ENCODE results near the gene OSCAR. TPM values are rescaled to one million over a fixed set of nuclear protein-coding genes. Genes with fewer than 3 reads are reported as not detected.
"Not testable (repeated sequence)": the region's sequence is repeated elsewhere in the genome, so short reads cannot be mapped to it uniquely, and the experiment has no call there.

The OSCAR gene
- total RNA-seq, 1 donor from 2014 or later = 0.20 TPM

GRCh38 chr19:54096617-54097106, 3.9 kb downstream of the OSCAR start:
- no peaks in the 10 kb centered on the region for H3K4me1 Mint-ChIP-seq (ENCODE audit: low read depth, unreplicated experiment)
- H3K36me3 ChIP-seq (ENCODE audit: insufficient read depth, low read length) = no peaks in the 10 kb centered on the region
- H3K36me3 Mint-ChIP-seq (ENCODE audit: low read depth, unreplicated experiment) = no peaks in the 10 kb centered on the region
- H3K27ac Mint-ChIP-seq (ENCODE audit: unreplicated experiment) = peak overlapping the region; percentile 18
- no peak overlapping the region for H3K27ac ChIP-seq (ENCODE audit: low read depth, low read length)
- DNase-seq (ENCODE audit: low read depth) (peak; percentile 42), FAIRE-seq (no peak)
- peak overlapping the region; percentile 87 for H2AFZ ChIP-seq (ENCODE audit: low read depth, low read length)
- H3K9me3 ChIP-seq (ENCODE audit: insufficient read depth, low read depth, low read length) = peaks cover 4% of the 10 kb centered on the region
- H3K27me3 ChIP-seq (ENCODE audit: insufficient read depth, low read length) = no peaks in the 10 kb centered on the region
- no peaks in the 10 kb centered on the region for H3K9me3 Mint-ChIP-seq (ENCODE audit: unreplicated experiment)
- H3K4me2 ChIP-seq (ENCODE audit: low read length) = peak overlapping the region; percentile 81
- H3K79me2 ChIP-seq (ENCODE audit: insufficient read depth, low read length) = no peaks in the 10 kb centered on the region
- peaks cover 5% of the 10 kb centered on the region for H3K4me1 ChIP-seq (ENCODE audit: insufficient read depth, low read length)
- H3K4me3 ChIP-seq (ENCODE audit: insufficient read depth, low read depth, low read length) = no peak overlapping the region
- H3K9ac ChIP-seq (ENCODE audit: low read length) = peak overlapping the region; percentile 63
- TF ChIP-seq EZH2 (IDR thresholded peaks at IDR 0.05; ENCODE audit: insufficient read depth, low read length) = no peak
- peak; percentile 9 for TF ChIP-seq CTCF (IDR thresholded peaks at IDR 0.05; ENCODE audit: insufficient read depth, low read depth, low read length)
- peak overlapping the region; percentile 45 for H3K4me3 Mint-ChIP-seq (ENCODE audit: unreplicated experiment)
- no peaks in the 10 kb centered on the region for H4K20me1 ChIP-seq (ENCODE audit: insufficient read depth, low read length)
- peaks cover 14% of the 10 kb centered on the region for H3K27me3 Mint-ChIP-seq (ENCODE audit: low read depth, unreplicated experiment)

- not testable (repeated sequence) for H3K27ac ChIP-seq (ENCODE audit: low read depth, low read length); FAIRE-seq; H3K36me3 ChIP-seq (ENCODE audit: insufficient read depth, low read length); H3K4me1 ChIP-seq (ENCODE audit: insufficient read depth, low read length); H3K27ac Mint-ChIP-seq (ENCODE audit: unreplicated experiment); H4K20me1 ChIP-seq (ENCODE audit: insufficient read depth, low read length); H3K4me1 Mint-ChIP-seq (ENCODE audit: low read depth, unreplicated experiment); H3K27me3 ChIP-seq (ENCODE audit: insufficient read depth, low read length); H3K79me2 ChIP-seq (ENCODE audit: insufficient read depth, low read length); H3K36me3 Mint-ChIP-seq (ENCODE audit: low read depth, unreplicated experiment); H3K9me3 Mint-ChIP-seq (ENCODE audit: unreplicated experiment); H3K9me3 ChIP-seq (ENCODE audit: insufficient read depth, low read depth, low read length)
- Mint-ChIP-seq H3K27me3 (ENCODE audit: low read depth, unreplicated experiment) (peaks cover 14% of the 10 kb centered on the region), H3K4me3 (ENCODE audit: unreplicated experiment) (peak overlapping the region; percentile 60)
- peak overlapping the region; percentile 63 for H3K9ac ChIP-seq (ENCODE audit: low read length)
- H3K4me3 ChIP-seq (ENCODE audit: insufficient read depth, low read depth, low read length) = peak overlapping the region; percentile 28
- H3K4me2 ChIP-seq (ENCODE audit: low read length) = peak overlapping the region; percentile 81
- peak overlapping the region; percentile 87 for H2AFZ ChIP-seq (ENCODE audit: low read depth, low read length)
- peak; percentile 46 for DNase-seq (ENCODE audit: low read depth)
These were observed 4.6 kb downstream of the OSCAR start for GRCh38 chr19:54095859-54096616.

GRCh38 chr19:54095136-54095858, 5.3 kb downstream of the OSCAR start:
- H3K4me2 ChIP-seq (ENCODE audit: low read length) = peak overlapping the region; percentile 81
- TF ChIP-seq EZH2 (IDR thresholded peaks at IDR 0.05; ENCODE audit: insufficient read depth, low read length) = no peak
- TF ChIP-seq CTCF (IDR thresholded peaks at IDR 0.05; ENCODE audit: insufficient read depth, low read depth, low read length) = no peak

More at GRCh38 chr19:54095136-54095858, 5.3 kb downstream of the OSCAR start:
- H3K36me3 Mint-ChIP-seq (ENCODE audit: low read depth, unreplicated experiment) = no peaks in the 10 kb centered on the region
- peaks cover 14% of the 10 kb centered on the region for H3K27me3 Mint-ChIP-seq (ENCODE audit: low read depth, unreplicated experiment)
- Histone ChIP-seq H2AFZ (ENCODE audit: low read depth, low read length) (peak overlapping the region; percentile 87), H4K20me1 (ENCODE audit: insufficient read depth, low read length) (no peaks in the 10 kb centered on the region), H3K36me3 (ENCODE audit: insufficient read depth, low read length) (no peaks in the 10 kb centered on the region), H3K27ac (ENCODE audit: low read depth, low read length) (no peak overlapping the region), H3K4me3 (ENCODE audit: insufficient read depth, low read depth, low read length) (peak overlapping the region; percentile 28), H3K27me3 (ENCODE audit: insufficient read depth, low read length) (no peaks in the 10 kb centered on the region), H3K79me2 (ENCODE audit: insufficient read depth, low read length) (no peaks in the 10 kb centered on the region), H3K9me3 (ENCODE audit: insufficient read depth, low read depth, low read length) (peaks cover 4% of the 10 kb centered on the region), H3K4me1 (ENCODE audit: insufficient read depth, low read length) (peaks cover 5% of the 10 kb centered on the region), H3K9ac (ENCODE audit: low read length) (peak overlapping the region; percentile 31)
- no peaks in the 10 kb centered on the region for H3K9me3 Mint-ChIP-seq (ENCODE audit: unreplicated experiment)
- H3K4me1 Mint-ChIP-seq (ENCODE audit: low read depth, unreplicated experiment) = no peaks in the 10 kb centered on the region
- FAIRE-seq (no peak), DNase-seq (ENCODE audit: low read depth) (no peak)
- no peak overlapping the region for H3K27ac Mint-ChIP-seq (ENCODE audit: unreplicated experiment)
- H3K4me3 Mint-ChIP-seq (ENCODE audit: unreplicated experiment) = no peak overlapping the region
